Liver (tissue), 3 donors: ENCODE data around the gene SV2B.

Experiments
- ATF3 ChIP-seq: IDR thresholded peaks from 2 replicates; pipeline ENCODE4 v1.6.1; 2016; ENCODE audit warnings: antibody characterized with exemption
- CTCF ChIP-seq: fragments of 150-350 bp; IDR thresholded peaks from 2 replicates; pipeline ENCODE4 v1.5.1; 2017; ENCODE audit warnings: improper control_type of control experiment, low read depth, low read length; ENCODE audit not compliant: missing input control
- EGR1 ChIP-seq, 2 donors: IDR thresholded peaks; 2 replicates each; pipeline ENCODE4 v1.6.1; 2016 to 2018; ENCODE audit warnings: antibody characterized with exemption in 2 of 2, low read depth in 2 of 2
- GABPA ChIP-seq, 2 donors: IDR thresholded peaks in 1 of 2; conservative IDR thresholded peaks in 1 of 2; 2 replicates each; pipeline ENCODE4 v1.6.1; 2016; ENCODE audit warnings: antibody characterized with exemption in 2 of 2, mild to moderate bottlenecking in 1 of 2, moderate library complexity in 1 of 2
- JUND ChIP-seq, 2 donors: IDR thresholded peaks; 2 replicates each; pipeline ENCODE4 v1.6.1; 2016; ENCODE audit warnings: antibody characterized with exemption in 2 of 2
- MAX ChIP-seq: IDR thresholded peaks from 2 replicates; pipeline ENCODE4 v1.6.1; 2016; ENCODE audit warnings: antibody characterized with exemption
- RAD21 ChIP-seq, 2 donors: IDR thresholded peaks; 2 replicates each; pipeline ENCODE4 v1.6.1; 2016; ENCODE audit warnings: antibody characterized with exemption in 2 of 2, mild to moderate bottlenecking in 2 of 2
- REST ChIP-seq: IDR thresholded peaks from 2 replicates; pipeline ENCODE4 v1.6.1; 2016; ENCODE audit warnings: antibody characterized with exemption, mild to moderate bottlenecking
- RXRA ChIP-seq, 2 donors: IDR thresholded peaks; 2 replicates each; pipeline ENCODE4 v1.6.1; 2017 to 2018; ENCODE audit warnings: antibody characterized with exemption in 2 of 2, mild to moderate bottlenecking in 1 of 2
- SP1 ChIP-seq: IDR thresholded peaks from 2 replicates; pipeline ENCODE4 v1.6.1; 2018; ENCODE audit warnings: antibody characterized with exemption, mild to moderate bottlenecking
- TAF1 ChIP-seq: conservative IDR thresholded peaks from 2 replicates; pipeline ENCODE4 v1.6.1; 2016; ENCODE audit warnings: antibody characterized with exemption, mild to moderate bottlenecking
- YY1 ChIP-seq: IDR thresholded peaks from 2 replicates; pipeline ENCODE4 v1.6.1; 2016; ENCODE audit warnings: antibody characterized with exemption, mild to moderate bottlenecking
- ZBTB33 ChIP-seq: IDR thresholded peaks from 2 replicates; pipeline ENCODE4 v1.6.1; 2016; ENCODE audit warnings: antibody characterized with exemption
- donor health status: healthy.
- donor health status: healthy.

- no peak for TF ChIP-seq RXRA (IDR thresholded peaks at IDR 0.05)
- no peak for TF ChIP-seq CTCF
- TF ChIP-seq JUND (IDR thresholded peaks at IDR 0.05), result no peak
- TF ChIP-seq TAF1, result no peak
- TF ChIP-seq ATF3, result no peak
- TF ChIP-seq EGR1 (IDR thresholded peaks at IDR 0.05; ENCODE audit: low read depth in 2 of 2), result no peak
- no peak for TF ChIP-seq RAD21 (IDR thresholded peaks at IDR 0.05)
- TF ChIP-seq SP1, result no peak
- TF ChIP-seq REST, result no peak
- no peak for TF ChIP-seq YY1
- TF ChIP-seq ZBTB33, result no peak
- no peak for TF ChIP-seq GABPA (IDR thresholded peaks at IDR 0.05 in 1 of 2, conservative IDR thresholded peaks at IDR 0.05 in 1 of 2)
- no peak for TF ChIP-seq MAX
Measured at GRCh38 chr15:91110407-91110806, 10.3 kb downstream of the SV2B start.
